ENCODE results near the gene MARCHF9.

The MARCHF9 gene

GRCh38 chr12:57806677-57807076 is 51.8 kb downstream of the MARCHF9 start:
- no peak for FAIRE-seq

GRCh38 chr12:57807285-57807684 is 52.4 kb downstream of the MARCHF9 start:
- no peak for FAIRE-seq

- FAIRE-seq = no peak
Observed at GRCh38 chr12:57808351-57808750, 53.4 kb downstream of the MARCHF9 start.

DNA sequence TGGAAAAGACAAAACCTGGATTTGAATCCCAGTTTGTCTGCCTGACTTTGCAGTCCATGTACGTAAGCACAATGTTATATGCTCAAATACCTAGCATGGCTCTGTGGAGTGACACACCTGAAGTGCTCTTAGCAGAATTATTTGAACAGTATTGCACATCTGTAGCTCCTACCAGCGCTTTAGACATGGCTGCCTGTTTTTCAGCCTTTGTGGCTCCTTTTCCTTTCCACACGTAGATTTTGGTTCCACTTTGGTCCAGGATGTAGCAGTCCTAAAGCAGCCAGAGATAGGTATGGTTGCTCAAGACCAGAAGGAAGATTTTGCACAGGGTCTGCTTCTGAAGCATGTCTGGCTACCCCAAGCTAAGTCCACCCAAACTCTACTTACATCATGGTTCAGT is 54.5 kb downstream of the MARCHF9 start:
- FAIRE-seq = no peak

All from G401.6 (cell line).